GM12878 (cell line): Measurements from ENCODE around the gene ARHGAP22. TPM values are rescaled to one million over a fixed set of nuclear protein-coding genes. Genes with fewer than 3 reads are reported as not detected.

Experiments
- ATAC-seq: fragments of 200-7000 bp; cut with Tn5 transposase; 3 replicates; pipeline ENCODE4 v1.9.1; 2020; ENCODE audit warnings: mild to moderate bottlenecking, moderate library complexity
- BruUV-seq: library from RNA; stranded (reverse); fragments of 400-500 nt; replicated peaks from 2 replicates; lab custom pipeline; 2021; lab: Mats Ljungman, UMichigan
- CTCF ChIA-PET: fragments of 300-600 bp; sonication (Branson Sonifier 250); formaldehyde crosslinking; extraction: SDS; loops from one replicate; lab custom pipeline; 2021; ENCODE audit warnings: inconsistent platforms; lab: Yijun Ruan, JAX
- POLR2A ChIA-PET: fragments of 350-600 bp; formaldehyde crosslinking; extraction: SDS; loops from one replicate; lab custom pipeline; 2021; ENCODE audit warnings: inconsistent platforms; lab: Charles Lee
- RAD21 ChIA-PET: fragments of 300-600 bp; sonication (Branson Sonifier 250); formaldehyde crosslinking; loops from one replicate; lab custom pipeline; 2023; ENCODE audit warnings: antibody characterized with exemption; ENCODE audit not compliant: unreplicated experiment; lab: Charles Lee
- SMC1A ChIA-PET: fragments of 300-600 bp; sonication (Branson Sonifier 250); formaldehyde crosslinking; loops from one replicate; lab custom pipeline; 2023; ENCODE audit not compliant: unreplicated experiment, uncharacterized antibody; lab: Charles Lee
- DNase-seq: peaks from one replicate; pipeline ENCODE4 v3.0.0-alpha.2; 2011; ENCODE audit warnings: low read depth, low spot score
- FAIRE-seq: peaks from 3 replicates; lab custom pipeline; 2011; peaks lifted over from hg19 to GRCh38; lab: Jason Lieb, UNC
- H2AFZ ChIP-seq: 2 replicates; pipeline ENCODE4 v1.6.0; 2011; ENCODE audit warnings: low read depth, low read length, control low read depth; ENCODE audit not compliant: control insufficient read depth
- H3K27ac ChIP-seq: 2 replicates; pipeline ENCODE4 v1.5.1; 2011; ENCODE audit warnings: control low read depth; ENCODE audit not compliant: control insufficient read depth, insufficient read depth
- H3K27me3 ChIP-seq, 2 experiments: replicated peaks in 1 of 2; 2 replicates each; pipeline versions ENCODE4 v1.6.0 to v1.6.1; 2011; ENCODE audit warnings: low read length in 1 of 2; ENCODE audit not compliant: control insufficient read depth in 2 of 2, insufficient read depth in 2 of 2
- H3K36me3 ChIP-seq, 2 experiments: 2 replicates each; pipeline ENCODE4 v1.5.1; 2011; ENCODE audit warnings: low read length in 1 of 2; ENCODE audit not compliant: control insufficient read depth in 2 of 2, insufficient read depth in 2 of 2
- H3K4me1 ChIP-seq: 2 replicates; pipeline ENCODE4 v1.6.1; 2011; ENCODE audit warnings: mild to moderate bottlenecking, low read length, moderate library complexity, mixed read lengths; ENCODE audit not compliant: control insufficient read depth, insufficient read depth
- H3K4me2 ChIP-seq: 2 replicates; pipeline ENCODE4 v1.6.0; 2011; ENCODE audit warnings: control low read depth; ENCODE audit not compliant: control insufficient read depth, insufficient read depth
- H3K4me3 ChIP-seq: fragments of 200-600 bp; sonication (generic); 2 replicates; pipeline ENCODE4 v1.5.1; 2016
- H3K79me2 ChIP-seq: 2 replicates; pipeline ENCODE4 v1.6.0; 2011; ENCODE audit warnings: low read length; ENCODE audit not compliant: control insufficient read depth, insufficient read depth
- H3K9ac ChIP-seq: 2 replicates; pipeline ENCODE4 v1.8.0; 2011; ENCODE audit warnings: low read length, control low read depth, mixed read lengths; ENCODE audit not compliant: control insufficient read depth, insufficient read depth
- H3K9me3 ChIP-seq: replicated peaks from 3 replicates; pipeline ENCODE4 v1.5.1; 2011; ENCODE audit warnings: mild to moderate bottlenecking, low read length; ENCODE audit not compliant: control insufficient read depth, insufficient read depth
- H4K20me1 ChIP-seq: 2 replicates; pipeline ENCODE4 v1.6.0; 2011; ENCODE audit not compliant: control insufficient read depth, insufficient read depth
- CBX5 ChIP-seq: sonication (generic); IDR thresholded peaks from 2 replicates; pipeline ENCODE4 v1.6.1; 2016; ENCODE audit warnings: low read depth, moderate library complexity, mild to moderate bottlenecking, inconsistent platforms
- IRF4 ChIP-seq: IDR thresholded peaks from 2 replicates; pipeline ENCODE4 v1.6.1; 2011; ENCODE audit warnings: low read depth, low read length
- JUND ChIP-seq: IDR thresholded peaks from 2 replicates; pipeline ENCODE4 v1.6.1; 2012; ENCODE audit warnings: low read depth, mild to moderate bottlenecking, low read length, improper control_type of control experiment, moderate library complexity
- NFYB ChIP-seq: IDR thresholded peaks from 2 replicates; pipeline ENCODE4 v1.6.1; 2011; ENCODE audit warnings: low read depth, mild to moderate bottlenecking, low read length, improper control_type of control experiment, moderate library complexity; ENCODE audit not compliant: insufficient read depth
- PML ChIP-seq: IDR thresholded peaks from 2 replicates; pipeline ENCODE4 v1.6.1; 2012; ENCODE audit warnings: low read length, inconsistent platforms
- SREBF1 ChIP-seq: IDR thresholded peaks from 2 replicates; pipeline ENCODE4 v1.6.1; 2012; ENCODE audit warnings: mild to moderate bottlenecking, low read length
- STAT1 ChIP-seq: fragments of 450-650 bp; conservative IDR thresholded peaks from 2 replicates; pipeline ENCODE4 v1.6.1; 2014; ENCODE audit warnings: antibody characterized with exemption, mild to moderate bottlenecking
- STAT3 ChIP-seq: IDR thresholded peaks from 2 replicates; pipeline ENCODE4 v1.6.1; 2011; ENCODE audit warnings: low read depth, low read length, improper control_type of control experiment
- ZBED1 ChIP-seq: IDR thresholded peaks from 2 replicates; pipeline ENCODE4 v1.6.1; 2016; ENCODE audit warnings: borderline replicate concordance
- ZSCAN29 ChIP-seq: fragments of 450-650 bp; IDR thresholded peaks from 2 replicates; pipeline ENCODE4 v1.6.1; 2017; ENCODE audit warnings: mild to moderate bottlenecking, moderate library complexity
- WGBS: methylation state at CpG from one replicate; pipeline ENCODE4 v1.1.6; 2016; ENCODE audit warnings: low lambda C conversion rate; ENCODE audit not compliant: insufficient replicate concordance, insufficient coverage; ENCODE audit errors: missing lambda C conversion rate; 5-methylcytosine and 5-hydroxymethylcytosine counted together
- in situ Hi-C: fragments of 300-500 bp; cut with MboI; formaldehyde crosslinking; loops from 9 replicates; pipeline ENCODE4 v1.14.3; 2018; ENCODE audit warnings: mixed read lengths
- intact Hi-C: fragments of 100-400 bp; cut with micrococcal nuclease; formaldehyde crosslinking; loops from one replicate; pipeline ENCODE4 v1.14.2; 2022; ENCODE audit not compliant: unreplicated experiment
- polyA plus RNA-seq, 11 experiments: library from polyadenylated mRNA; depleted of rRNA in 4 of 11; unstranded in 6 of 11; stranded (reverse) in 5 of 11; fragments of >200 nt; fragmentation: Nextera tagmentation in 4 of 11; fragmentation: Illumina TruSeq in 1 of 11; extraction: Ambion mirVana in 4 of 11; extraction: Trizol in 1 of 11; gene quantifications; 1 replicate in 1 of 11; 2 replicates in 10 of 11; pipeline versions ENCODE4 v1.2.1 to v1.2.3, GENCODE V29; 2011 to 2016; ENCODE audit warnings: inconsistent platforms in 2 of 11, missing spikeins in 2 of 11, low read depth in 1 of 11
- total RNA-seq, 4 experiments: library from RNA; depleted of rRNA in 3 of 4; stranded (reverse); fragments of >200 nt in 3 of 4; fragmentation: Illumina TruSeq in 1 of 4; extraction: Trizol in 1 of 4; gene quantifications; 2 replicates each; pipeline versions ENCODE4 v1.2.1 to v1.2.3, GENCODE V29; 2013 to 2021
- TF ChIP-seq, protein P1 (sequence below): IDR thresholded peaks from 2 replicates; pipeline ENCODE4 v1.6.1; 2011; ENCODE audit warnings: low read depth, mild to moderate bottlenecking, low read length, moderate library complexity, borderline replicate concordance; ENCODE audit errors: extremely low read depth

The ARHGAP22 gene
- total and polyA plus RNA-seq, 10 of the 15 experiments (the other 5 are each of a cell fraction or from before 2014, with no cell fraction given): 0.07 to 0.61 (median 0.18) TPM; not detected in 5

DNA sequence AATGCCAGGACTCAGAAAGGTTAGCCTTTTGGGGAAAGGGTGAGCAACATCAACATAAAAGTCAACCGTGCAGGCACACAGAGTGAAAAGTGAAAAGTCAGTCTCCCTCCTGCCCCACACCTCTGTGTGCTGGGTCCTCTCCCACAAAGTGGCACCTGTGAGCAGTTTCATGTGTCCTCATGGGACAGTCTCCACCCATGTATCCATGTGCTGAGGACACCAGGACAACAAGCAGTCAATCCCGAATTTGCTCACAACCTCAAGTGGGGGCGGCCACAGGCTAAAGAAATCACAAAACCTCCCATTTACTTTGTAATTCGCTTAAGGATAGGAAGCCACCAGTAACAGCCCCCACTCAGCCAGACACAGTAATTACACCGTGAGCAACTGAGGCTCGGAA lies 97.4 kb downstream of the ARHGAP22 start:
- TF ChIP-seq IRF4: no peak
- TF ChIP-seq SREBF1: no peak
- TF ChIP-seq CBX5: no peak
- no peak for TF ChIP-seq STAT1
- TF ChIP-seq STAT3: no peak
- no peak for TF ChIP-seq PML
- no peak for TF ChIP-seq NFYB
- TF ChIP-seq JUND: no peak
- no peak for TF ChIP-seq ZBED1
- TF ChIP-seq, protein P1, sequence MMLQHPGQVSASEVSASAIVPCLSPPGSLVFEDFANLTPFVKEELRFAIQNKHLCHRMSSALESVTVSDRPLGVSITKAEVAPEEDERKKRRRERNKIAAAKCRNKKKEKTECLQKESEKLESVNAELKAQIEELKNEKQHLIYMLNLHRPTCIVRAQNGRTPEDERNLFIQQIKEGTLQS: no peak
- TF ChIP-seq ZSCAN29: no peak
- CTCF ChIA-PET: interaction anchor here (1.0 to 6.5 kb wide), 3 partner anchors 63 to 197 kb away, joined by 4 to 50 read pairs (median 4); no protein-coding TSS in a partner anchor
- no peaks in the 10 kb centered on the region for H3K27me3 ChIP-seq
- H3K9me3 ChIP-seq: no peaks in the 10 kb centered on the region
- H3K36me3 ChIP-seq: no peaks in the 10 kb centered on the region
- H2AFZ ChIP-seq: no peak overlapping the region
- FAIRE-seq (no peak), ATAC-seq (no peak), DNase-seq (no peak)
- no peak overlapping the region for H3K9ac ChIP-seq
- H3K4me3 ChIP-seq: no peak overlapping the region
- BruUV-seq: no TSS peak
- POLR2A ChIA-PET: no interaction called here
- H3K4me1 ChIP-seq: peaks cover 6% of the 10 kb centered on the region
- in situ Hi-C loops (no loop called here), intact Hi-C loops (loop anchor here (5.0 kb wide), 1 partner anchor 195 kb away; no protein-coding TSS in a partner anchor)
- SMC1A ChIA-PET: interaction anchor here (1.1 to 1.8 kb wide), 3 partner anchors 142 to 197 kb away, joined by 3 to 6 read pairs (median 6); no protein-coding TSS in a partner anchor
- no peak overlapping the region for H3K27ac ChIP-seq
- no peaks in the 10 kb centered on the region for H4K20me1 ChIP-seq
- RAD21 ChIA-PET: no interaction called here
- WGBS: 54% methylated on average over 6 of the region's 6 CpGs
- H3K79me2 ChIP-seq: no peaks in the 10 kb centered on the region
- no peak overlapping the region for H3K4me2 ChIP-seq
